Measurements from ENCODE around the gene SLC66A1. TPM values are rescaled to one million over a fixed set of nuclear protein-coding genes. Genes with fewer than 3 reads are reported as not detected.
"Not testable (repeated sequence)": the region's sequence is repeated elsewhere in the genome, so short reads cannot be mapped to it uniquely, and the experiment has no call there.

The SLC66A1 gene
- polyA plus RNA-seq = 1 to 10 TPM; 8.6 to 8.9 TPM

- H3K27me3 ChIP-seq (ENCODE audit: control insufficient read depth in 1 of 2, insufficient read depth in 2 of 2, low read length in 2 of 2) = no peaks in the 10 kb centered on the region
- no peaks in the 10 kb centered on the region for H3K9me3 ChIP-seq (ENCODE audit: control insufficient read depth in 2 of 2, insufficient read depth in 1 of 2, low read depth in 1 of 2, low read length in 1 of 2)
- WGBS, 2 donors = 0% methylated on average over 56 to 105 of the region's 105 CpGs
- peak within 1 kb of the TSS; percentile 79 to 92 for H3K4me3 ChIP-seq (ENCODE audit: low read depth in 1 of 2, low read length in 2 of 2)
- peaks cover 3 to 13% of the 10 kb centered on the region in 2 donors for H3K36me3 ChIP-seq (ENCODE audit: control insufficient read depth in 2 of 2, insufficient read depth in 2 of 2, low read length in 1 of 2)
- H3K27ac ChIP-seq (ENCODE audit: low read depth in 2 of 2, low read length in 1 of 2) = peak within 1 kb of the TSS; percentile 71 to 84
- H3K4me1 ChIP-seq (ENCODE audit: control insufficient read depth in 2 of 2, insufficient read depth in 2 of 2, low read length in 1 of 2) = peaks cover 4 to 28% of the 10 kb centered on the region in 2 donors
These were observed at the start of gene SLC66A1, which contains the start of gene AKR7A2 for GRCh38 chr1:19311931-19312781. SLC66A1 (plus strand) TSS chr1:19312326; CDS start chr1:19317678, 5,352 bp downstream. AKR7A2 (minus strand) TSS chr1:19312144; CDS start chr1:19312124, 20 bp downstream.

GRCh38 chr1:19262744-19263143 lies 49.4 kb upstream of the SLC66A1 start:
- Histone ChIP-seq H3K4me3 (ENCODE audit: low read depth in 1 of 2, low read length in 2 of 2) (no peak overlapping the region), H3K4me1 (ENCODE audit: control insufficient read depth in 2 of 2, insufficient read depth in 2 of 2, low read length in 1 of 2) (peaks cover 0 to 3% of the 10 kb centered on the region in 2 donors), H3K27ac (ENCODE audit: low read depth in 2 of 2, low read length in 1 of 2) (no peak overlapping the region), H3K36me3 (ENCODE audit: control insufficient read depth in 2 of 2, insufficient read depth in 2 of 2, low read length in 1 of 2) (peaks cover 6 to 21% of the 10 kb centered on the region in 2 donors), H3K27me3 (ENCODE audit: control insufficient read depth in 1 of 2, insufficient read depth in 2 of 2, low read length in 2 of 2) (no peaks in the 10 kb centered on the region), H3K9me3 (ENCODE audit: control insufficient read depth in 2 of 2, insufficient read depth in 1 of 2, low read depth in 1 of 2, low read length in 1 of 2) (no peaks in the 10 kb centered on the region)
- WGBS, 2 donors = 83 to 92% methylated on average over 5 of the region's 5 CpGs

- H3K9me3 ChIP-seq (ENCODE audit: control insufficient read depth in 2 of 2, insufficient read depth in 1 of 2, low read depth in 1 of 2, low read length in 1 of 2) = no peaks in the 10 kb centered on the region
- no peak overlapping the region for H3K4me3 ChIP-seq (ENCODE audit: low read depth in 1 of 2, low read length in 2 of 2)
- H3K27me3 ChIP-seq (ENCODE audit: control insufficient read depth in 1 of 2, insufficient read depth in 2 of 2, low read length in 2 of 2) = no peaks in the 10 kb centered on the region
- no peaks in the 10 kb centered on the region for H3K36me3 ChIP-seq (ENCODE audit: control insufficient read depth in 2 of 2, insufficient read depth in 2 of 2, low read length in 1 of 2)
- no peaks in the 10 kb centered on the region for H3K4me1 ChIP-seq (ENCODE audit: control insufficient read depth in 2 of 2, insufficient read depth in 2 of 2, low read length in 1 of 2)
- 84 to 90% methylated on average over 11 of the region's 11 CpGs for WGBS, 2 donors
- no peak overlapping the region for H3K27ac ChIP-seq (ENCODE audit: low read depth in 2 of 2, low read length in 1 of 2)
These were observed 43.7 kb upstream of the SLC66A1 start for GRCh38 chr1:19268445-19268844.

- H3K9me3 ChIP-seq (ENCODE audit: control insufficient read depth in 2 of 2, insufficient read depth in 1 of 2, low read depth in 1 of 2, low read length in 1 of 2); H3K36me3 ChIP-seq (ENCODE audit: control insufficient read depth in 2 of 2, insufficient read depth in 2 of 2, low read length in 1 of 2); H3K4me3 ChIP-seq (ENCODE audit: low read depth in 1 of 2, low read length in 2 of 2); H3K4me1 ChIP-seq (ENCODE audit: control insufficient read depth in 2 of 2, insufficient read depth in 2 of 2, low read length in 1 of 2); H3K27me3 ChIP-seq (ENCODE audit: control insufficient read depth in 1 of 2, insufficient read depth in 2 of 2, low read length in 2 of 2); H3K27ac ChIP-seq (ENCODE audit: low read depth in 2 of 2, low read length in 1 of 2): not testable (repeated sequence)
- WGBS, 2 donors = 37 to 62% methylated on average over 7 to 9 of the region's 9 CpGs
These were observed 42.4 kb upstream of the SLC66A1 start for GRCh38 chr1:19269427-19270342.

- H3K27ac ChIP-seq (ENCODE audit: low read depth in 2 of 2, low read length in 1 of 2); H3K9me3 ChIP-seq (ENCODE audit: control insufficient read depth in 2 of 2, insufficient read depth in 1 of 2, low read depth in 1 of 2, low read length in 1 of 2); H3K36me3 ChIP-seq (ENCODE audit: control insufficient read depth in 2 of 2, insufficient read depth in 2 of 2, low read length in 1 of 2); H3K27me3 ChIP-seq (ENCODE audit: control insufficient read depth in 1 of 2, insufficient read depth in 2 of 2, low read length in 2 of 2); H3K4me3 ChIP-seq (ENCODE audit: low read depth in 1 of 2, low read length in 2 of 2); H3K4me1 ChIP-seq (ENCODE audit: control insufficient read depth in 2 of 2, insufficient read depth in 2 of 2, low read length in 1 of 2): not testable (repeated sequence)
- 65 to 76% methylated on average over 6 of the region's 6 CpGs for WGBS, 2 donors
These were observed 41.8 kb upstream of the SLC66A1 start for GRCh38 chr1:19270343-19270730.

GRCh38 chr1:19272064-19272463 lies 40.1 kb upstream of the SLC66A1 start:
- Histone ChIP-seq H3K9me3 (ENCODE audit: control insufficient read depth in 2 of 2, insufficient read depth in 1 of 2, low read depth in 1 of 2, low read length in 1 of 2) (peaks cover 0 to 6% of the 10 kb centered on the region in 2 donors), H3K27me3 (ENCODE audit: control insufficient read depth in 1 of 2, insufficient read depth in 2 of 2, low read length in 2 of 2) (no peaks in the 10 kb centered on the region), H3K36me3 (ENCODE audit: control insufficient read depth in 2 of 2, insufficient read depth in 2 of 2, low read length in 1 of 2) (no peaks in the 10 kb centered on the region), H3K27ac (ENCODE audit: low read depth in 2 of 2, low read length in 1 of 2) (no peak overlapping the region), H3K4me3 (ENCODE audit: low read depth in 1 of 2, low read length in 2 of 2) (no peak overlapping the region), H3K4me1 (ENCODE audit: control insufficient read depth in 2 of 2, insufficient read depth in 2 of 2, low read length in 1 of 2) (peaks cover 0 to 4% of the 10 kb centered on the region in 2 donors)

- Histone ChIP-seq H3K27me3 (ENCODE audit: control insufficient read depth in 1 of 2, insufficient read depth in 2 of 2, low read length in 2 of 2) (no peaks in the 10 kb centered on the region), H3K4me3 (ENCODE audit: low read depth in 1 of 2, low read length in 2 of 2) (no peak overlapping the region), H3K36me3 (ENCODE audit: control insufficient read depth in 2 of 2, insufficient read depth in 2 of 2, low read length in 1 of 2) (no peaks in the 10 kb centered on the region), H3K9me3 (ENCODE audit: control insufficient read depth in 2 of 2, insufficient read depth in 1 of 2, low read depth in 1 of 2, low read length in 1 of 2) (peaks cover 2 to 6% of the 10 kb centered on the region in 2 donors), H3K27ac (ENCODE audit: low read depth in 2 of 2, low read length in 1 of 2) (no peak overlapping the region), H3K4me1 (ENCODE audit: control insufficient read depth in 2 of 2, insufficient read depth in 2 of 2, low read length in 1 of 2) (peaks cover 0 to 4% of the 10 kb centered on the region in 2 donors)
- 78 to 89% methylated on average over 22 of the region's 22 CpGs for WGBS, 2 donors
These were observed 38.9 kb upstream of the SLC66A1 start for GRCh38 chr1:19273106-19273843.

- H3K36me3 ChIP-seq (ENCODE audit: control insufficient read depth in 2 of 2, insufficient read depth in 2 of 2, low read length in 1 of 2); H3K27me3 ChIP-seq (ENCODE audit: control insufficient read depth in 1 of 2, insufficient read depth in 2 of 2, low read length in 2 of 2); H3K4me1 ChIP-seq (ENCODE audit: control insufficient read depth in 2 of 2, insufficient read depth in 2 of 2, low read length in 1 of 2); H3K9me3 ChIP-seq (ENCODE audit: control insufficient read depth in 2 of 2, insufficient read depth in 1 of 2, low read depth in 1 of 2, low read length in 1 of 2); H3K27ac ChIP-seq (ENCODE audit: low read depth in 2 of 2, low read length in 1 of 2): not testable (repeated sequence)
- WGBS, 2 donors = 22 to 23% methylated on average over 41 to 58 of the region's 66 CpGs
- H3K4me3 ChIP-seq (ENCODE audit: low read depth in 1 of 2, low read length in 2 of 2) = peak overlapping the region in 1 of 2 donors; percentile 30
These were observed 38.1 kb upstream of the SLC66A1 start for GRCh38 chr1:19273844-19274531.

All from esophagus (tissue), 2 donors.